ENCODE measurements around the gene UBQLN2.
"Not testable (repeated sequence)": the region's sequence is repeated elsewhere in the genome, so short reads cannot be mapped to it uniquely, and the experiment has no call there.

- not testable (repeated sequence) for TF ChIP-seq CTCF (conservative IDR thresholded peaks at IDR 0.05 in 1 of 2, IDR thresholded peaks at IDR 0.05 in 1 of 2; ENCODE audit: extremely low read depth in 1 of 2, insufficient read depth in 1 of 2, low read depth in 1 of 2, low read length in 2 of 2); EZH2 (IDR thresholded peaks at IDR 0.05; ENCODE audit: borderline replicate concordance, low read length)
Observed at GRCh38 chrX:56529482-56530007, 33.9 kb upstream of the UBQLN2 start.
